GM19468 (cell line): Measurements from ENCODE around the gene CNN2.

Experiments
- ATAC-seq: cut with Tn5 transposase; IDR thresholded peaks from one replicate; pipeline ENCODE4 v1.9.1; 2021; ENCODE audit warnings: mild to moderate bottlenecking, moderate library complexity, moderate number of reproducible peaks; ENCODE audit not compliant: unreplicated experiment; ENCODE audit errors: extremely low read depth

Gene CNN2

DNA sequence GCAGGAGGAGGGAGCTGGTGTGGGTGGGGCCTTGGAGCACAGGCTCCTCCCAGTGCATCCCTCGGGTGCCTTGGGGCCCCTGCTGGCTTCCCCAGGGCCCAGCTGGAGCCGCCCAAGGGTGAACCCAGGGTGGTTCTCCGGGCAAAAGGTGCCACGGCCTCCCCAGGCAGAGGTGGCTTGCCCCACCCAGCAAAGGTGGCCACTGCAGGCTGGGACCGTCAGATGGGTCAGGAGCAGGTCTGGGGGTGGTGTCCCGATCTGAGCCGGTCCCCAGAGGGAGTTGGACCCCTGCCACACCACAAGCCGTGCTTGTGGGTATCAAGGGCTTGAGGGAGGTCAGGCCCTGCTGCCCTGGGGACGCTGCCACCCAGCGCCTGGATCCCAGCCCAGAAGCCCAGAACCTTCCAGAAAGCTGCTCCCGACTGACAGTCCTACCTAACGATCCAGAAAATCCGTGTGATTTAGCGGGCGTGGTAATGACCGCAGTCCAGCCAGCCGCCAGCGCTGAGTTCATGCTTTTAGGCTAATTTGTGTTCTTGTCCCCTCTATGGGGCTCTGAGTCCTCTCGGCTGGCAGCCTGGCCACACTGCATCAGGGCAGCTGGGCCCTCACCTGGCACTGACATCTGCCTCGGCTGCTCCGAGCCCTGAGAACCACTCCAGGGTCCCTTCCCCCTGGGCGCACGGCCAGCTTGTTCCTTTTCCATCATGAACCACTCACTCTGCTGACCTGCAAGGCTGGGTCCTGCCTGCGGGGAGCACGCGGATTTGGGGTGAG, 31.2 kb upstream of the CNN2 start:
- ATAC-seq: no peak

- ATAC-seq: no peak
Measured at GRCh38 chr19:996051-996838, 30.2 kb upstream of the CNN2 start.

DNA sequence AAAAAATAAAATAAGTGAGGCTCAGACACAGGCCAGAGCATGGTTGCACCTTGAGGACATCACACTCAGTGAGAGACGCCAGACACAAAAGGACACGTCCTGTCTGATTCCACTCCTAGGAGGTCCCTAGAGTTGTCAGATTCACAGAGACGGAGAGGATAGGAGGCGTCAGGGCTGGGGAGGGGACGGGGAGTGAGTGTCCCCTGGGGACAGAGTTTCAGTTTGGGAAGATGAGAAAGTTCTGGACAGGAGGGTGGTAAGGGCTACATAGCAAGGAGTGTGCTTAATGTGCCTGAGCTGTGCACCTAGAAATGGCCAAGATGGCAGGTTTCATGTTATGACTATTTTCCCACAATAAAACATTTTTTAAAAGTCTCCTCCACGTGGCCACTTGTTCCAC, 28.3 kb upstream of the CNN2 start:
- no peak for ATAC-seq

GRCh38 chr19:999379-999719, 27.1 kb upstream of the CNN2 start:
- ATAC-seq: no peak

DNA sequence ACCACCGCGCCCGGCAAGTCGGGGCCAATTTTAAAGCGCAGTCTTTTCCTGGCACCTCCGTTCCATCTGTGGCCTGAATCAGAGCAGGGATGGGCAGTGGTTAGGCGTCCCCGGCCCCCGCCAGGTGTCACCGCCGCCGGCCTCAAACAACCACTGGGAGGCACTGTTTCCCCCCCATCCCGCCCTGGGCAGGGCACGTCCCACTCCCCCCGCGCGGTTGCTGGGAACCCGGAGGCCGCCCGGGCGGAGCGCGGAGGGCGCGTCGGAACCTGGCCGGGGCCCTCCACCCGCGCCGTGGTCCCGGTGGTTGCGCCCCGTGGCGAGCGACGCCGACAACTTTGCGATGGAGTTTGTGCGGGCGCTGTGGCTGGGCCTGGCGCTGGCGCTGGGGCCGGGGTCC, 26.3 kb upstream of the CNN2 start, which contains the start of gene GRIN3B:
TSS of gene GRIN3B (plus strand) at position 325 of the 400 bp plus-strand sequence. CDS start at position 344, 19 bp downstream.
- no peak for ATAC-seq

GRCh38 chr19:1000591-1001537, 25.5 kb upstream of the CNN2 start:
- no peak for ATAC-seq

DNA sequence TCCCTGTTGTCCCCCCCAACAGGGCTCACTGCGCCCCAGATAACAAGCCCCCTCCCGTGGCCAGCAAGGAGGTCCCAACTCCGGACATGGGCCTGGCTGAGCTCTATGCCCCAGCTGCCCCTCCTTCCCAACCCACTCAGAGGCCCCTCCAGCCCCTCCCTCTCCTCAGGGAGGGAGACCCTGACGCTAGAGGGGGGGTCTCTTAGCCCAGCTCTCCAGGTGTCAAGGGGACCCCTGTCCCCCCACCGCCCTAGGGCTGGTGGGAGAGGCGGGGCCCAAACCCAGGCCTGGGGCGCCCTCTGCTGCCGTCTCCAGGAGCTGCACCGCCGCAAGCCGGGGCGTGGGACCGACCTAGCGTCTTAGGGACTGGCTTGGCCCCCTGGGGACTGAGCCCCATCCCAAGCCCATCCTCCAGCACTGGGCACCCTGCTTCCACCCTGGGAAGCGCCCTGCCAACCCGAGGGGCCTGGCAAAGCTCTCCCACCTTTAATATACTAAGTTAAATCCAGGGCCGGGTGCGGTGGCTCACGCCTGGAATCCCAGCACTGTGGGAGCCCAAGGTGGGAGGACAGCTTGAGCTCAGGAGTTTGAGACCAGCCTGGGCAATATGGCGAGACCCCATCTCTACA, 24.8 kb upstream of the CNN2 start:
- no peak for ATAC-seq

DNA sequence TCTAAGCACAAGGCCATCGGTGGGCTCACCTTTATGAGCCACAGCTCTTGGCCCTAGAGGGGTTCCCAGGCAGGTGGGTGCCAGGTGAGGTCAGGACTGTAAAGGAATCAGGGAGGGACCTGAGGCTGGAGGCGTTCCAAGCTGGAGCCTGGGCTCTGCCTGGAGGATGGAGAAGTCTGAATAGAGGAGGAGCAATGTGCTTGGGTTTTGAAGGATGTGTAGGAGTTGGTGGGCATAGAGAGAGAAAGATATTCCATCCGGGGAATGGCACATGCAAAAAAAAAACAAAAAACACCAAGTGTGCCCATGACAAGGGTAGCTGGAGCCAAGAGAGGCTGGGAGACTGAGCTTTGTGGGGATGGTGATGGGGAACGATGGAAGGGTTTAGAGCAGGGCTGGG, 23.8 kb upstream of the CNN2 start:
- no peak for ATAC-seq

DNA sequence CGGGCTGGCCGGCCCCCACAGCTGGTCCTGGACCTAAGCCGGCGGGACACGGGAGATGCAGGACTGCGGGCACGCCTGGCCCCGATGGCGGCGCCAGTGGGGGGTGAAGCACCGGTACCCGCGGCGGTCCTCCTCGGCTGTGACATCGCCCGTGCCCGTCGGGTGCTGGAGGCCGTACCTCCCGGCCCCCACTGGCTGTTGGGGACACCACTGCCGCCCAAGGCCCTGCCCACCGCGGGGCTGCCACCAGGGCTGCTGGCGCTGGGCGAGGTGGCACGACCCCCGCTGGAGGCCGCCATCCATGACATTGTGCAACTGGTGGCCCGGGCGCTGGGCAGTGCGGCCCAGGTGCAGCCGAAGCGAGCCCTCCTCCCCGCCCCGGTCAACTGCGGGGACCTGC, 23.1 kb upstream of the CNN2 start:
- no peak for ATAC-seq

GRCh38 chr19:1004204-1004802, 22.1 kb upstream of the CNN2 start:
- no peak for ATAC-seq

GRCh38 chr19:1004803-1005664, 21.4 kb upstream of the CNN2 start:
- ATAC-seq: no peak

GRCh38 chr19:1006711-1007398, 19.6 kb upstream of the CNN2 start:
- no peak for ATAC-seq

DNA sequence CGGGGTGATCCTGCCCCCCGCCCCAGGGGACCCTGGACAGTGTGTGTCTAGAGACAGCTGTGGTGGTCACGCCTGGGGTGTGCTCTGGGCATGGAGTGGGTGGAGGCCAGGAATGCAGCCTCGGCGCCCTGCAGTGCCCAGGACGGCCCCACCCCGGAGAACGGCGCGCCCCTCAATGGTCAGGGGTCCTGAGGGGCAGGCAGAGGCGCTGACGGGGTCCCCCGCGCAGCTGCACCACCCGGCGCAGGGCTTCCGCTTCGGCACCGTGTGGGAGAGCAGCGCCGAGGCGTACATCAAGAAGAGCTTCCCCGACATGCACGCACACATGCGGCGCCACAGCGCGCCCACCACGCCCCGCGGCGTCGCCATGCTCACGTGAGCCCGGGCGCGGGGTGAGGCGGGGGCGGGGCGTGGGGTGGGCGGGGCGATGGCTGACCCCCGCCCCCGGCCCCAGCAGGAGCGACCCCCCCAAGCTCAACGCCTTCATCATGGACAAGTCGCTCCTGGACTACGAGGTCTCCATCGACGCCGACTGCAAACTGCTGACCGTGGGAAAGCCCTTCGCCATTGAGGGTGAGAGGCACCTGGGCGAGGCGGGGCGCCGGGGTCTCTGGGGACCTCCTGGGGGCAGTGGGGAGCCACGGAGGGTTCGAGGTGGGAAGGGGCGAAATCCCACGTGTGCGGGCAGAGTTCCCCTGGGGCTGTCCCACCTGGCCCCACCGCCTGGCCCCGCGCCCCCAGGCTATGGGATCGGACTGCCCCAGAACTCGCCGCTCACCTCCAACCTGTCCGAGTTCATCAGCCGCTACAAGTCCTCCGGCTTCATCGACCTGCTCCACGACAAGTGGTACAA, 18.8 kb upstream of the CNN2 start:
- no peak for ATAC-seq

GRCh38 chr19:1008268-1009040, 18.0 kb upstream of the CNN2 start:
- no peak for ATAC-seq

DNA sequence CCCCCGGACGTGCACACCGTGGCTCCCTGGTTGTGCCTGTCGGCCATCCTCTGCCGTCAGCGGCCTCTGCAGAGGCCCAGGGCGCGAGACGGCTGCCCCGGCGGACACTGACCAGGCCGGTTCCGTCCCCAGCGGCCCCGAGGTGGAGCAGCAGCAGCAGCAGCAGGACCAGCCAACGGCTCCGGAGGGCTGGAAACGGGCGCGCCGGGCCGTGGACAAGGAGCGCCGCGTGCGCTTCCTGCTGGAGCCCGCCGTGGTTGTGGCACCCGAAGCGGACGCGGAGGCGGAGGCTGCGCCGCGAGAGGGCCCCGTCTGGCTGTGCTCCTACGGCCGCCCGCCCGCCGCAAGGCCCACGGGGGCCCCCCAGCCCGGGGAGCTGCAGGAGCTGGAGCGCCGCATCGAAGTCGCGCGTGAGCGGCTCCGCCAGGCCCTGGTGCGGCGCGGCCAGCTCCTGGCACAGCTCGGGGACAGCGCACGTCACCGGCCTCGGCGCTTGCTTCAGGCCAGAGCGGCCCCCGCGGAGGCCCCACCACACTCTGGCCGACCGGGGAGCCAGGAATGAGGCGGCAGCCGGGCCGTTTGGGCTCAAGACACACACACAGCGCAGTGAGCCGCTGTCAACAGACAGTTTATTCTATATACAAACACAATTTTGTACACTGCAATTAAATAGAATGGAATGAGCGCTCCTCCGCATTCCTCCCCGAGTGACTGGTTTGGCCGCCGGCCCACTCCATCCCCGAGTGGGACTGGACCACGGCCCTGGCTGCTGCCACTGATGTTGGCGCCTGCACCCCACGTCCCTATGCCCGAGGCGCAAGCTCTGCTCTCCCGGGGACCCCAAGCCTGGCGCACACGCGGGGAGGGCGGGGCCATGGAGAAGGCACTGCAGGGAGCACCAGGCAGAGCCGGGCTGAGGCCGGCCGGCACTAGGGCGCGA, 17.1 kb upstream of the CNN2 start:
- no peak for ATAC-seq
